Natural killer cell (primary cell): ENCODE results near the gene SLC1A7. TPM values are rescaled to one million over a fixed set of nuclear protein-coding genes. Genes with fewer than 3 reads are reported as not detected.

Experiments used
- ATAC-seq, 3 donors: fragments of 150-1000 bp in 2 of 3; fragments of 200-7000 bp in 1 of 3; cut with Tn5 transposase; 1 replicate in 1 of 3; 2 replicates in 2 of 3; pipeline ENCODE4 v1.10.0; 2021; ENCODE audit warnings: mild to moderate bottlenecking in 2 of 3, moderate library complexity in 2 of 3
- DNase-seq, 2 donors: peaks; one replicate each; pipeline versions ENCODE4 v3.0.0 to v3.0.0-alpha.2; 2013 to 2021; ENCODE audit warnings: mixed read lengths in 1 of 2
- H3K27ac ChIP-seq: one replicate; pipeline ENCODE4 v1.5.1; 2013; ENCODE audit warnings: mild to moderate bottlenecking, low read length
- H3K27me3 ChIP-seq: one replicate; pipeline ENCODE4 v1.6.1; 2013; ENCODE audit warnings: low read length; ENCODE audit not compliant: control insufficient read depth, insufficient read depth
- H3K36me3 ChIP-seq: one replicate; pipeline ENCODE4 v1.6.1; 2013; ENCODE audit warnings: low read length; ENCODE audit not compliant: control insufficient read depth, insufficient read depth
- H3K4me1 ChIP-seq: one replicate; pipeline ENCODE4 v1.6.1; 2013; ENCODE audit warnings: low read length; ENCODE audit not compliant: control insufficient read depth, insufficient read depth
- H3K4me3 ChIP-seq: one replicate; pipeline ENCODE4 v1.5.1; 2013; ENCODE audit warnings: low read length
- H3K9me3 ChIP-seq: one replicate; pipeline ENCODE4 v1.6.1; 2013; ENCODE audit warnings: low read length; ENCODE audit not compliant: control insufficient read depth, insufficient read depth
- H3K27ac Mint-ChIP-seq, 2 donors: one replicate each; pipeline ENCODE4 v1.8.0; 2022; ENCODE audit warnings: mild to moderate bottlenecking in 2 of 2, mixed read lengths in 2 of 2, moderate library complexity in 1 of 2
- H3K27me3 Mint-ChIP-seq, 2 donors: one replicate each; pipeline ENCODE4 v1.8.0; 2022; ENCODE audit warnings: low read depth in 2 of 2, mixed read lengths in 2 of 2
- H3K36me3 Mint-ChIP-seq: one replicate; pipeline ENCODE4 v1.8.0; 2022; ENCODE audit warnings: mixed read lengths
- H3K4me1 Mint-ChIP-seq, 2 donors: one replicate each; pipeline ENCODE4 v1.8.0; 2022; ENCODE audit warnings: mixed read lengths in 2 of 2
- H3K4me3 Mint-ChIP-seq: one replicate; pipeline ENCODE4 v1.8.0; 2022; ENCODE audit warnings: mild to moderate bottlenecking, moderate library complexity, mixed read lengths
- H3K9me3 Mint-ChIP-seq, 2 donors: one replicate each; pipeline ENCODE4 v1.8.0; 2022; ENCODE audit warnings: mixed read lengths in 2 of 2
- CTCF ChIP-seq: fragments of 200-600 bp; IDR thresholded peaks from one replicate; pipeline ENCODE4 v1.8.0; 2022; ENCODE audit warnings: antibody characterized with exemption
- WGBS: methylation state at CpG from one replicate; pipeline ENCODE4 v1.1.7; 2013; ENCODE audit warnings: missing lambda C conversion rate; ENCODE audit not compliant: insufficient coverage; 5-methylcytosine and 5-hydroxymethylcytosine counted together
- intact Hi-C: fragments of 100-400 bp; cut with micrococcal nuclease; formaldehyde crosslinking; loops from one replicate; pipeline ENCODE4 v1.14.2; 2022
- total RNA-seq, 4 donors: library from RNA; stranded (reverse); fragments of 120-200 nt in 1 of 4; gene quantifications; one replicate each; pipeline versions ENCODE4 v1.2.3 to v1.2.4, GENCODE V29; 2013 to 2022

Gene SLC1A7
- total RNA-seq, 3 donors from 2014 or later (not counting 1 experiment from before 2014, with no cell fraction given): 16.0 to 23.9 (median 20.5) TPM

GRCh38 chr1:53093778-53094532, 48.5 kb downstream of the SLC1A7 start:
- no peak overlapping the region for H3K4me3 Mint-ChIP-seq
- Histone ChIP-seq H3K9me3 (peaks cover 4% of the 10 kb centered on the region), H3K27me3 (no peaks in the 10 kb centered on the region), H3K4me1 (peaks cover 11% of the 10 kb centered on the region), H3K27ac (no peak overlapping the region), H3K4me3 (no peak overlapping the region), H3K36me3 (no peaks in the 10 kb centered on the region)
- no peak for ATAC-seq
- H3K27me3 Mint-ChIP-seq: no peaks in the 10 kb centered on the region
- no peak overlapping the region for H3K27ac Mint-ChIP-seq
- H3K9me3 Mint-ChIP-seq: no peaks in the 10 kb centered on the region
- DNase-seq: no peak
- H3K36me3 Mint-ChIP-seq: no peaks in the 10 kb centered on the region
- WGBS: 95% methylated on average over 20 of the region's 20 CpGs
- peaks cover 0 to 5% of the 10 kb centered on the region in 2 donors for H3K4me1 Mint-ChIP-seq
- intact Hi-C loops: no loop called here
- no peak for TF ChIP-seq CTCF

GRCh38 chr1:53093451-53093754, 49.0 kb downstream of the SLC1A7 start:
- 94% methylated on average over 8 of the region's 8 CpGs for WGBS

GRCh38 chr1:53092659-53093450, 49.6 kb downstream of the SLC1A7 start:
- Mint-ChIP-seq H3K4me1 (peaks cover 0 to 5% of the 10 kb centered on the region in 2 donors), H3K36me3 (no peaks in the 10 kb centered on the region), H3K4me3 (no peak overlapping the region), H3K9me3 (no peaks in the 10 kb centered on the region), H3K27me3 (no peaks in the 10 kb centered on the region), H3K27ac (no peak overlapping the region)
- ATAC-seq: no peak
- peaks cover 11% of the 10 kb centered on the region for H3K4me1 ChIP-seq
- no peaks in the 10 kb centered on the region for H3K27me3 ChIP-seq
- no peaks in the 10 kb centered on the region for H3K36me3 ChIP-seq
- intact Hi-C loops: no loop called here
- no peak overlapping the region for H3K27ac ChIP-seq
- no peak overlapping the region for H3K4me3 ChIP-seq
- peaks cover 4% of the 10 kb centered on the region for H3K9me3 ChIP-seq
- no peak for TF ChIP-seq CTCF
- DNase-seq: no peak
- 87% methylated on average over 33 of the region's 33 CpGs for WGBS

More at GRCh38 chr1:53093451-53093754, 49.0 kb downstream of the SLC1A7 start:
- intact Hi-C loops: no loop called here
- DNase-seq (no peak), ATAC-seq (no peak)
- Mint-ChIP-seq H3K4me3 (no peak overlapping the region), H3K27me3 (no peaks in the 10 kb centered on the region), H3K9me3 (no peaks in the 10 kb centered on the region), H3K36me3 (no peaks in the 10 kb centered on the region), H3K27ac (no peak overlapping the region), H3K4me1 (peaks cover 0 to 5% of the 10 kb centered on the region in 2 donors)
- Histone ChIP-seq H3K27me3 (no peaks in the 10 kb centered on the region), H3K36me3 (no peaks in the 10 kb centered on the region), H3K9me3 (peaks cover 4% of the 10 kb centered on the region), H3K27ac (no peak overlapping the region), H3K4me3 (no peak overlapping the region), H3K4me1 (peaks cover 11% of the 10 kb centered on the region)
- TF ChIP-seq CTCF: no peak
